Keratinocyte (primary cell): Measurements from ENCODE around the gene TAPBP. TPM values are rescaled to one million over a fixed set of nuclear protein-coding genes. Genes with fewer than 3 reads are reported as not detected.
"Not testable (repeated sequence)": the region's sequence is repeated elsewhere in the genome, so short reads cannot be mapped to it uniquely, and the experiment has no call there.

Experiments used
- DNase-seq: peaks from one replicate; pipeline ENCODE4 v3.0.0-alpha.2; 2011; ENCODE audit warnings: low read depth, missing footprints, low spot score
- FAIRE-seq: peaks from 2 replicates; lab custom pipeline; 2011; peaks lifted over from hg19 to GRCh38; lab: Jason Lieb, UNC
- H2AFZ ChIP-seq: 2 replicates; pipeline ENCODE4 v1.6.0; 2012; ENCODE audit warnings: low read length, control low read depth, inconsistent platforms; ENCODE audit not compliant: control insufficient read depth
- H3K27ac ChIP-seq: 2 replicates; pipeline ENCODE4 v1.5.1; 2011; ENCODE audit warnings: low read length; ENCODE audit not compliant: control insufficient read depth, insufficient read depth
- H3K27me3 ChIP-seq: 3 replicates; pipeline ENCODE4 v1.6.0; 2011; ENCODE audit warnings: low read length; ENCODE audit not compliant: control insufficient read depth, insufficient read depth; ENCODE audit errors: extremely low read depth
- H3K36me3 ChIP-seq, 2 experiments: 2 replicates in 1 of 2; 3 replicates in 1 of 2; pipeline ENCODE4 v1.5.1; 2011; ENCODE audit warnings: low read length in 2 of 2, mild to moderate bottlenecking in 1 of 2; ENCODE audit not compliant: control insufficient read depth in 2 of 2, insufficient read depth in 2 of 2; ENCODE audit errors: extremely low read depth in 1 of 2
- H3K4me1 ChIP-seq: 3 replicates; pipeline ENCODE4 v1.5.1; 2011; ENCODE audit warnings: low read length; ENCODE audit not compliant: control insufficient read depth, insufficient read depth; ENCODE audit errors: extremely low read depth
- H3K4me2 ChIP-seq: 3 replicates; pipeline ENCODE4 v1.6.0; 2011; ENCODE audit warnings: low read depth, low read length; ENCODE audit not compliant: control insufficient read depth, insufficient read depth; ENCODE audit errors: extremely low read depth
- H3K4me3 ChIP-seq, 3 experiments: fragments of 200-600 bp in 1 of 3; sonication (generic) in 1 of 3; 2 replicates in 2 of 3; 3 replicates in 1 of 3; pipeline ENCODE4 v1.5.1; 2011 to 2016; ENCODE audit warnings: low read length in 3 of 3, mild to moderate bottlenecking in 3 of 3, control low read depth in 2 of 3, inconsistent platforms in 1 of 3, low read depth in 1 of 3, mixed read lengths in 1 of 3, mixed run types in 1 of 3, moderate library complexity in 1 of 3; ENCODE audit not compliant: control insufficient read depth in 2 of 3, insufficient read depth in 2 of 3; ENCODE audit errors: extremely low read depth in 1 of 3
- H3K79me2 ChIP-seq: 2 replicates; pipeline ENCODE4 v1.6.0; 2012; ENCODE audit warnings: low read length; ENCODE audit not compliant: control insufficient read depth, insufficient read depth
- H3K9ac ChIP-seq: 3 replicates; pipeline ENCODE4 v1.6.0; 2011; ENCODE audit warnings: low read length; ENCODE audit not compliant: control insufficient read depth, insufficient read depth; ENCODE audit errors: extremely low read depth
- H3K9me1 ChIP-seq: 3 replicates; pipeline ENCODE4 v1.6.0; 2011; ENCODE audit warnings: low read length; ENCODE audit not compliant: control insufficient read depth, insufficient read depth; ENCODE audit errors: extremely low read depth
- H3K9me3 ChIP-seq: 2 replicates; pipeline ENCODE4 v1.5.1; 2012; ENCODE audit warnings: low read depth, low read length; ENCODE audit not compliant: control insufficient read depth
- H4K20me1 ChIP-seq: 3 replicates; pipeline ENCODE4 v1.6.0; 2011; ENCODE audit warnings: low read length; ENCODE audit not compliant: control insufficient read depth, insufficient read depth; ENCODE audit errors: extremely low read depth
- EZH2 ChIP-seq: IDR thresholded peaks from one replicate; pipeline ENCODE4 v1.6.1; 2012; ENCODE audit warnings: inconsistent platforms, mild to moderate bottlenecking, low read length, moderate library complexity
- dilution Hi-C: fragments of 300-500 bp; cut with MboI; formaldehyde crosslinking; loops from one replicate; pipeline ENCODE4 v1.7.0; 2020; ENCODE audit warnings: low sequenced_read_pairs; ENCODE audit not compliant: extremely low pct_ligation_motif_present
- polyA plus RNA-seq, 5 experiments: library from polyadenylated mRNA; depleted of rRNA in 3 of 5; stranded (reverse) in 3 of 5; stranded (forward) in 1 of 5; unstranded in 1 of 5; fragments of >200 nt; gene quantifications; 1 replicate in 1 of 5; 2 replicates in 3 of 5; 3 replicates in 1 of 5; pipeline versions ENCODE4 v1.2.1 to v1.2.3, GENCODE V29; 2011 to 2012; ENCODE audit warnings: missing spikeins in 2 of 5, low read depth in 1 of 5, low replicate concordance in 1 of 5
- TF ChIP-seq, protein P1 (sequence below), 3 experiments: IDR thresholded peaks in 1 of 3; conservative IDR thresholded peaks in 1 of 3; optimal IDR thresholded peaks in 1 of 3; 2 replicates in 2 of 3; 3 replicates in 1 of 3; pipeline versions ENCODE3 to v1.5.1; 2011; ENCODE audit warnings: low read length in 3 of 3, mild to moderate bottlenecking in 3 of 3, moderate library complexity in 2 of 3, control low read depth in 1 of 3, inconsistent platforms in 1 of 3; ENCODE audit not compliant: insufficient read depth in 2 of 3; ENCODE audit errors: extremely low read depth in 1 of 3

The TAPBP gene
- polyA plus RNA-seq, 1 donor (not counting 4 experiments of a cell fraction or from before 2014, with no cell fraction given), result 22.2 TPM

DNA sequence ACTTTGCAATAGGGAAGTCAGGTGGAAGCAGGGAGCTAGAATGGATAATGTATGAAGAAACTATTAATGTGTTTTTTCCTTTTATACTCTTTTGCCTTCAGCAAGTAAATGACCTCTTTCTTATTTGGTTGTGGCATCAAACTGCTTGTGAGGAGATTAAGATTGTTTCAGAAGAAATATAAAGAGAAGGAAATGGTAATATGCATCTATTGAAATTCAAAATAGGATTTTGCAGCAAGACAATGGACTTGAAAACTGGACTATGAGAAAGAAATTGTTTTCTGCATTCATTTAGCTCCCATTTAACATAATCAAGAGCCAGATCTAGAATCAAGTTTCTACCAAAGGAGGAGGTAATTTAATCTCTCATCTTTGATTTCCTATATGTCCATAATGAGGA, 45.5 kb upstream of the TAPBP start:
- no peak for FAIRE-seq
- Histone ChIP-seq H3K4me3 (no peak overlapping the region), H3K27me3 (no peaks in the 10 kb centered on the region), H3K4me2 (no peak overlapping the region), H3K27ac (no peak overlapping the region), H2AFZ (no peak overlapping the region), H3K9ac (no peak overlapping the region), H4K20me1 (no peaks in the 10 kb centered on the region), H3K9me1 (no peaks in the 10 kb centered on the region), H3K9me3 (no peaks in the 10 kb centered on the region), H3K79me2 (no peaks in the 10 kb centered on the region), H3K4me1 (no peaks in the 10 kb centered on the region), H3K36me3 (no peaks in the 10 kb centered on the region)
- TF ChIP-seq, protein P1, sequence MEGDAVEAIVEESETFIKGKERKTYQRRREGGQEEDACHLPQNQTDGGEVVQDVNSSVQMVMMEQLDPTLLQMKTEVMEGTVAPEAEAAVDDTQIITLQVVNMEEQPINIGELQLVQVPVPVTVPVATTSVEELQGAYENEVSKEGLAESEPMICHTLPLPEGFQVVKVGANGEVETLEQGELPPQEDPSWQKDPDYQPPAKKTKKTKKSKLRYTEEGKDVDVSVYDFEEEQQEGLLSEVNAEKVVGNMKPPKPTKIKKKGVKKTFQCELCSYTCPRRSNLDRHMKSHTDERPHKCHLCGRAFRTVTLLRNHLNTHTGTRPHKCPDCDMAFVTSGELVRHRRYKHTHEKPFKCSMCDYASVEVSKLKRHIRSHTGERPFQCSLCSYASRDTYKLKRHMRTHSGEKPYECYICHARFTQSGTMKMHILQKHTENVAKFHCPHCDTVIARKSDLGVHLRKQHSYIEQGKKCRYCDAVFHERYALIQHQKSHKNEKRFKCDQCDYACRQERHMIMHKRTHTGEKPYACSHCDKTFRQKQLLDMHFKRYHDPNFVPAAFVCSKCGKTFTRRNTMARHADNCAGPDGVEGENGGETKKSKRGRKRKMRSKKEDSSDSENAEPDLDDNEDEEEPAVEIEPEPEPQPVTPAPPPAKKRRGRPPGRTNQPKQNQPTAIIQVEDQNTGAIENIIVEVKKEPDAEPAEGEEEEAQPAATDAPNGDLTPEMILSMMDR (optimal IDR thresholded peaks at IDR 0.05 in 1 of 3, IDR thresholded peaks at IDR 0.05 in 1 of 3, conservative IDR thresholded peaks at IDR 0.05 in 1 of 3; ENCODE audit: extremely low read depth in 1 of 3, insufficient read depth in 2 of 3, low read length in 3 of 3), result no peak
- no peak for TF ChIP-seq EZH2
- dilution Hi-C loops, result no loop called here
- DNase-seq, result no peak

DNA sequence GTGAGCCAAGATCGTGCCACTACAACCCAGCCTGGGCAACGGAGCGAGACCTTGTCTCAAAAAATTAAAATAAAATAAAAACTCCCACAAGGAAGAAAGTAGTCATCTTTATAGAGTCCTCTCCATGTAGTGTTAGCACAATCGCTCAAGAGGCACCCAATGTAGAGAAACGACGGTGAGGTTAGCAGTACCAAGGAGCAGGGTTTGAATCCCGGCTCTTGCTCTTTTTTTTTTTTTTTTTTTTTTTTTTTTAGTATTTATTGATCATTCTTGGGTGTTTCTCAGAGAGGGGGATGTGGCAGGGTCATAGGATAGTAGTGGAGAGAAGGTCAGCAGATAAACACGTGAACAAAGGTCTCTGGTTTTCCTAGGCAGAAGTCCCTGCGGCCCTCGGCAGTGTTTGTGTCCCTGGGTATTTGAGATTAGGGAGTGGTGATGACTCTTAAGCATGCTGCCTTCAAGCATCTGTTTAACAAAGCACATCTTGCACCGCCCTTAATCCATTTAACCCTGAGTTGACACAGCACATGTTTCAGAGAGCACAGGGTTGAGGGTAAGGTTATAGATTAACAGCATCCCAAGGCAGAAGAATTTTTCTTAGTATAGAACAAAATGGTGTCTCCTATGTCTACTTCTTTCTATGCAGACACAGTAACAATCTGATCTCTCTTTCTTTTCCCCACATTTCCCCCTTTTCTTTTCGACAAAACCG, 43.4 kb upstream of the TAPBP start:
- H3K4me1 ChIP-seq, H3K9me3 ChIP-seq, DNase-seq, H3K9me1 ChIP-seq, H3K27me3 ChIP-seq, dilution Hi-C loops, H3K27ac ChIP-seq, H3K36me3 ChIP-seq, FAIRE-seq, H2AFZ ChIP-seq, H3K4me2 ChIP-seq, H4K20me1 ChIP-seq, H3K4me3 ChIP-seq, H3K9ac ChIP-seq, H3K79me2 ChIP-seq: not testable (repeated sequence)

DNA sequence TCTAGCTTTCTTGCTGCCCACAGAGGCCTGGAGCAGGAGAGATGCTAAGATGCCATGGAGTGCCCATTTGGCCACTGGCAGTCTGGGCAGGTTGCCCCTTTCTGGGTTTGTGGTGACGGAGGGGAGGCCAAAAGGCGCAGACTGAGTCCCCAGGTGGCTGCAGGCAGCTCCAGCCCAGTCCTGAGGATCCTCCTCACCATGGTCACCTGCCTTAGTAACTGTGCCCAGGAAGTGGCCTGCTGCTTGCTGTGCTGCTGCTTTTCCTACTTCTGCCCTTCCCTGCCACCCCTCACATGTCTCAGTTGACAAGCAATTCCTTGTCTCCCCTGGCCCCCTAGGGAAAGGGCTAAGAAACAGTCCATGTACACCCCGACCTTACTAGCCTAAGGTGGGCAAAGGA, 42.4 kb upstream of the TAPBP start:
- Histone ChIP-seq H2AFZ (no peak overlapping the region), H3K27ac (no peak overlapping the region)

More for the DNA sequence above, 42.4 kb upstream of the TAPBP start:
- no peak for FAIRE-seq
- no peaks in the 10 kb centered on the region for H3K79me2 ChIP-seq
- no peak for DNase-seq
- no peak overlapping the region for H3K9ac ChIP-seq
- dilution Hi-C loops, result no loop called here
- TF ChIP-seq, protein P1 (optimal IDR thresholded peaks at IDR 0.05 in 1 of 3, IDR thresholded peaks at IDR 0.05 in 1 of 3, conservative IDR thresholded peaks at IDR 0.05 in 1 of 3; ENCODE audit: extremely low read depth in 1 of 3, insufficient read depth in 2 of 3, low read length in 3 of 3), result no peak
- TF ChIP-seq EZH2, result no peak
- H3K4me1 ChIP-seq, result no peaks in the 10 kb centered on the region
- no peaks in the 10 kb centered on the region for H3K9me3 ChIP-seq
- H3K4me2 ChIP-seq, result no peak overlapping the region
- H3K4me3 ChIP-seq, result no peak overlapping the region
- H3K27me3 ChIP-seq, result no peaks in the 10 kb centered on the region
- no peaks in the 10 kb centered on the region for H3K36me3 ChIP-seq
- no peaks in the 10 kb centered on the region for H4K20me1 ChIP-seq
- no peaks in the 10 kb centered on the region for H3K9me1 ChIP-seq
